DMS153 treated with DMSO at 0.1 percent for 48 hours (cell line): ENCODE results near the gene MGAT4C.
"Not testable (repeated sequence)": the region's sequence is repeated elsewhere in the genome, so short reads cannot be mapped to it uniquely, and the experiment has no call there.

Experiments
- DNase-seq: peaks from one replicate; lab custom pipeline; 2025; ENCODE audit not compliant: unreplicated experiment; lab: John Stamatoyannopoulos, UW

The MGAT4C gene

DNA sequence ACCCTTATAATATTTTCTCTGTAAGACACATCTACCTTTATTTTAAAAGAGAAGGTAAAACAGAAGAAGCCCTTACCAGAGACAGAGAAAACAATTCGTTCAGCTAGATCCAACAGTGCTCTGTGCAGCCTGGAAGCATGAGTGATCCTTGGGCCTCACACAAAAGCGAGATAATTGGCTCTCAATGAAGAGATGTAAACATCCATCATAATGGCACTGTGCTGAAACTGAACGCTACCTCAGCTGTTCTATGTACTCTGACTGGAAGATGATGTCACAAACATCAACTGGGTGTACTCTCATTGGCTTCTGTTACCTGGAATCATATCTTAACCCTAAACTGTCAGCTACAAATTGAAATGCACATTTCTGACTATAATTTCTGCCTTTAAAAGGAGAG, at the start of gene MGAT4C:
TSS of gene MGAT4C (minus strand) at position 229 of the 400 bp plus-strand sequence.
- DNase-seq, result peak; percentile 97

DNA sequence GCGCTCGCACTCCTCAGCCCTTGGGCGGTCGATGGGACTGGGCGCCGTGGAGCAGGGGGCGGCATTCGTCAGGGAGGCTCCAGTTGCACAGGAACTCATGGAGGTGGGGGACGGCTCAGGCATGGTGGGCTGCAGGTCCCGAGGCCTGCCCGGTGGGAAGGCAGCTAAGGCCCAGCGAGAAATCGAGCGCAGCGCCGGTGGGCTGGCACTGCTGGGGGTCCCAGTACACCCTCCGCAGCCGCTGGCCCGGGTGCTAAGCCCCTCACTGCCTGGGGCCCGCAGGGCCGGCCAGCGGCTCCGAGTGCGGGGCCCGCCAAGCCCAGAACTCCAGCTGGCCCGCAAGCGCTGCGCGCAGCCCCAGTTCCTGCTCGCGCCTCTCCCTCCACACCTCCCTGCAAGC, 40.2 kb upstream of the MGAT4C start:
- DNase-seq, result not testable (repeated sequence)

DNA sequence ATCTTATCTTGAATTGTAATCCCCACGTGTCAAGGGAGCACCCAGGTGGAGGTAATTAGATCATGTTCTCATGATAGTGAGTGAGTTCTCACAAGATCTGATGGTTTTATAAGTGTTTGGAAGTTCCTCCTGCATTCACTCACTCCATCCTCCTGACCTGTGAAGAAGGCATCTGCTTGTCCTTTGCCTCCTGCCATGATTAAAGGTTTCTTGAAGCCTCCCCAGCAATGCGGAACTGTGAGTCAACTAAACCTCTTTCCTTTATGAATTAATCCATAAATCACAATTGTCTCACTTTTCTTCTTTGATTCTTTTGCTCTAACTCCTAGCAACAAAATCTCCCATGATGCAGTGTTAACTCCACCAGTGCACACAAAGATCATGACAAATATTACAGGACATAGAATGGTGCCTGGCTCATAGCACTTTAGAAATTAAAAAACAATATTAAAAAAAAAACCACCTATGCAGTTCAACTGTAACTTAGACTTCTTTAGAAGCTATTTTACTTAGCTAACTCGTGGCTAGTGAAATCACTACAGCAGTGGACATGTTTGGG, 37.6 kb upstream of the MGAT4C start:
- no peak for DNase-seq

DNA sequence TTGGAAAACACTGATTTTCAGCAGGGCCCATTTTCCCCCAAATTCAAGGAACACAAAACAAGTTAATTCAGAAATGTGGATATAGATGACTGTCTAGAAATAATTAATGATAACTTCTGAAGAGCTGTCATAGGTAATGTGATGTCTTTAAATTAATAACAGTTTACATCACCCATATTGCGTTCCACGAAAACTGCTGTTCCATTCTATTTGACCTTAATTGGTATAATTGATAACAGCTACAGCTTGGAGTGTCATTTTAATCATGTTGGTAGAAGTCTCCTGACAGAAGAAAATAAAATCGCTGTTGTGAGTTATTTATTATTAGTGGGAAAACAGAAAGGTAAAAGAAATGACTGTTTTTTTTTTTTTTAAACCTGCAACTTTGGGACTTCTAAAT, 36.3 kb upstream of the MGAT4C start:
- DNase-seq, result no peak

DNA sequence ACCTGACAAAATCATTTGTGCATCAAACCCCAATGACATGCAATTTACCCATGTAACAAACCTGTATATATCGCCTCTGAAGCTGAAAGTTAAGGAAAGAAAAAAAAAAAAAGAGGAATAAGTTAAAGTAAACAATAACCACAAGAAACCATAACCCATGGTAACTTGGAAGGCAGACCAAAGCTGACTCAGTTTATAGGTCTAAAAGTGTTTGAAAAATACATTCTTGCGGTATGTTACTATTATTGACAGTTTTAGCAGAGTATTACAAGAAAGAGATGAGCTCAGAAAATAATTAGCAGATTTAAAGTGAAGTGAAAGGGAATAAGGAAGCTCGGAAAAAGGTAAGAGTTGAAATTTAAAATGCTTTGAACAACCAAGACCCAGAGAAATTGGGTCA, 34.4 kb upstream of the MGAT4C start:
- no peak for DNase-seq

DNA sequence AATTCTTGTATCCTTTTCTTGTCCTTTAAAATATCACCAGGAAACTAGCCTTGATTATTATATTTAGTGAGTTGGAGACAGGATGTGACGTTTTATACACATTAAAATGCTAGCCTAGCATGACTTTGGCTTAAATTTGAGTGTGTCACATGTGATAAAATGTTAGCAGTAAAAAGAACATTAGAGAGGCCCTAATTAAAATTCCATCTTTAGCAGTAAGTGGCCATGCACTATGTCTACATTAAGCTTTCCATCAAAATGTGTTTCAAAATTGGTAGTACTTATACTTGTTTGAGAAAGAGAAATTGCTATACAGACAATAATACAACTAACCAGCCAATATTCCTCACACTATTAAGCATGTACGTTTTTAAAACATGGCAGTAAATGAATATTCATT, 29.9 kb upstream of the MGAT4C start:
- no peak for DNase-seq

DNA sequence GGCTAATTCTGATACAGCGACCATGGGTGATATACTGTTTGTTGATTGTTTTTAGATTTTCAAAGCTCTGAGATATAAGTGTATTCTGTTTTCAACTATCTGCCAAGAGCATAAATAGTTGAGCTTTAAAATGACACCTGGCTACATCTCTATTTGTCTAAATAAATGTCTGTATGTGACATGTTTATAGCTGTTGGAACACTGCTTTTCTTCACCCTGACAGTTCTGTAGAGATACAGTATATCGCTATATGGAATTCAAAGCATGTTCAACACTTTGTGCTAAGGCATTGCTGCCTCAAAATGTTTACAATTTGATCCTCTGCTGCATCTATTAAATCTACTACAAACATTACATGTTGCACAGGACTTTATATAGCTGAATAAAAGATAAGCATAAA, 27.4 kb upstream of the MGAT4C start:
- DNase-seq, result no peak

DNA sequence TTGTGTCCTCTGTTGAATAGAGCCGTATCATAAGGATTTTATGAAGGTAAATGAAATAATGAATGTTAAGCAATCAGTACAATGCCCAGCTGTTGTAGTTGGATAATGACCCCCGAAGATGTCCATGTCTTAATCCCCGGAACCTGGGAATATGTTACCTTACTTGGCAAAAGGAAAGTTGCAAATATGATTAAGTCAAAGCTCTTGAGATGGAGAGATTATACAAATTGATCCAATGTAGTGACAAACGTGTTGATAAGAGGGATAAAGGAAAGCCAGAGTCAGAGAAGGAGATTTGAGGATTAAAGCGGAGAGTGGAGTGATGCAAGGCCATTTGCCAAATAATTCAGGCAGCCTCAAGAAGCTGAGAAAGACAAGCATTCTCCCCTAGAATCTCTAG, 19.2 kb upstream of the MGAT4C start:
- DNase-seq, result no peak

DNA sequence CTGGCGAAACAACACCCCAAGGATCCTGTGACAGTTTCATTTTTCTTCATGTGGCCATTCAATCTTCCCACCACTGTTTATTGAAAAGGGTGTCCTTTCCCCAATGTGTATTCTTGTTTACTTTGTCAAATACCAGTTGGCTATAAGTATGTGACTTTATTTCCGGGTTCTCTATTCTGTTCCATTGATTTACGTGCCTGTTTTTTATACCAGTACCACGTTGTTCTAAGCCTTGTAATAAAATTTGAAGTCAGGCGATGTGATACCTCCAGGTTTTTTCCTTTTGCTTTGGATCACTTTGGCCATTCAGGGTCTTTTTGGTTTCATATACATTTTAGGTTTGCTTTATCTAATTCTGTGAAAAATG, 9.1 kb upstream of the MGAT4C start:
- peak; percentile 57 for DNase-seq

DNA sequence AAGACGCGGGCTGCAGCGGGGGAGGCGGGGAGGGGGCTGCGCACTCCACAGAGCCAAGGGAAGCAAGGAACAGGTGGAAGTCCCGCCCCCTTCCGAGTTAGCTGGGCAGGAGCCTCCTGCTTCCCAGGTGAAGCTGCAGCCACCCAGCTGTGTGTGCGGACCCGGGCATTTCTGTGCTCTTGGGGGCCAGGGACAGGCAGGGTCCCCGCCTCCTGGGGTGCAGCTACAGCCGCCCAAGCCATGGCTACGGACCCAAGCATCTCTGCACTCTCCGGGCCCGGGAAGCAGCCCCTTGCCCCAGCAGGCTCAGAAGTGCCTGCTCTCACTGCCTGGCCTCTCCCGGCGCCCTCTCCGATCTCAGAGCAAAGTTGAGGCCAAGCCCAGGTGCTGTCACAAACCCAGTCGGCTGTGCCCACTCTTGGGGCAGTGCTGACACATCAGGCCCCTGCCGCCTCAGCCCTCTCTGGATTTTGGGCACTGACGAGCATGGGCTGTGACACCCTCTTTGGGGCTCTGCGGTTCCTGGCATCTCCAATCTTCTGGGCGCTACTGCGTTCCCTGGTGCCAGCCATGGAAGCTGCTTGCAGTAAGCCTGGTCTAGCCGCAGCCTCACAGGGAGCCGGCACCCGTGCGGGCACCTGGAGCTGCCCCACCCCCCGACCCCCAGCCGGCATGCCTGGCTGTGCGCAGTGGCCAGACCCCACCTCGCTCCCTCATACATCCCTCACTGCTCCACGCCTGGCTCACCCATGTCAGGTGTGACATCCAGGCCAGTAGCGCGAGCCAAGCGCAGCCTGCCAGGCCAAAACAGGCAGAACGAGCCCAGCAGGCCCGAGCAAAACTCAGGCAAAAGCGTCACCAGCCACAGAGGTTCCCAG, 8.5 kb upstream of the MGAT4C start:
- DNase-seq, result peak; percentile 44

DNA sequence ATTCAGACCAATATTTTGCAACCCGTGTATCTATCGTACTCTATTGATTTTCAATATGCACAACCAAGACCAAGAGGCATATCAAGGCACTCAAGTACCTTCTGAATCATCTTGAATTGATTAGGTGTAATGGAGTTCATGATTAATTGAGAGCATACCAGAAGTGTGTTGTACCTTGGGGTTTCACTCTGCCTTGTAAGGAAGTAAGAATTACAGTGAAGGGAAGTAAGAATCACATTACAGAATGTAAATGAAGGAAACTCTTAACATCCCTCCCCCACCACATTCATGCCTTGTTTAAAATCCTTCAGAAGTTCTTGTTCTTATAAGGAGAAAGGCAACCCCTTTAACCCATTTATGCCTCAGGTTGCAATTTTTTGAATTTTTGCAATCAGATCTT, 5.4 kb upstream of the MGAT4C start:
- no peak for DNase-seq

DNA sequence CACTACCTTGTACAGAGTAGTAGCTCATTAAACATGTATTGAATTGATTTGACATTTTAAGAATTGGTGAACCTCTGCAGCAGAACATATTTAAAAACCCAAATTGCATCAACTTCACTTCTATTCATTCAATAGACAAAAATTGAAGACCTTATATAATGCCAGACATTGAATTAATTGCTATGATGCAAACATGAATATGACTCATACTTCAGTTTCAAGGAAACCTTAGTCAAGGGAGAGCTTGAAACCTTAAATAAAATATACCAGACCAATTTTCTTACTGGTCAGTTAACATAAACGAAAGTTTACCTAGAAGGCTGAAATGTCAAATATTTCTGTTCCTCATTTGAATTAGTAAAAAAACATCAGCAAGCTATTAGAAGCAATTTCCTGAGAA, 5.0 kb upstream of the MGAT4C start:
- DNase-seq, result no peak

DNA sequence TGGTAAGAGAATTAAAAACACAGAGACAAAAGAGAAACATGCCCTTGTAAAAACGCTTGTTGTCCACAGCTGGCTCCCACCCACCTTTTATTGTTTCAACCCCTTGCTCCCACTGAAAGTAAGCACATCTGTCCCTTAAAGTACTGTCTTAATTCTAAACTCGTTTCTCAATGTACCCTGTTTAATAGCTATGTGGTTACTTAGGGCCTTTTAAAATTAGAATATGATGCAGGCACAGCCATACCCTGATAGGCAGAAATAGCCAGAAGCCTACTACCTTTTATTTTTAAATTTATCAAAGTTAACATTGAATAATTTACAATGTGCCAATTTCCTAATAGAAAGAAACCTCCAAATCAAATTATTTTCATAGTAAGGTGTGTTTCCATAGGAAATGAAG, 4.0 kb upstream of the MGAT4C start:
- no peak for DNase-seq

DNA sequence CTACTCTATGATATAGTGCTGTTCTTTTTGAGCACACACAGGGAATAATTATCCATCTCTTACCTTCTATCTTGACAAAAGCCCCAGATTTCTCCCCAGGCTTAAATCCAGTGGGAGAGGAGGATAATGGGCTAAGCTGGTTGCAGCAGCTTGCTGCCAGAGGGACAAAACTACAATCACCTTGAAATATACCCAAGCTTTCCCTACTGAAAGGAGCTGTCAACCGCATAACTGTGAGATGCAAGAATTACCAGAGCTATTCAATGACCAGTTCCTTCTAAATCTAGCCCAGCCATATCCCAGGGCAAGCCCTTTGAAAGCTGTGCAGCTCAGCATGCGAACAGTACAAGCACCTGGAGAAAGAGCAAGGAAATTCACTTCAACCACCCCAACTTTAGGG, 943 bp upstream of the MGAT4C start:
- DNase-seq, result no peak

DNA sequence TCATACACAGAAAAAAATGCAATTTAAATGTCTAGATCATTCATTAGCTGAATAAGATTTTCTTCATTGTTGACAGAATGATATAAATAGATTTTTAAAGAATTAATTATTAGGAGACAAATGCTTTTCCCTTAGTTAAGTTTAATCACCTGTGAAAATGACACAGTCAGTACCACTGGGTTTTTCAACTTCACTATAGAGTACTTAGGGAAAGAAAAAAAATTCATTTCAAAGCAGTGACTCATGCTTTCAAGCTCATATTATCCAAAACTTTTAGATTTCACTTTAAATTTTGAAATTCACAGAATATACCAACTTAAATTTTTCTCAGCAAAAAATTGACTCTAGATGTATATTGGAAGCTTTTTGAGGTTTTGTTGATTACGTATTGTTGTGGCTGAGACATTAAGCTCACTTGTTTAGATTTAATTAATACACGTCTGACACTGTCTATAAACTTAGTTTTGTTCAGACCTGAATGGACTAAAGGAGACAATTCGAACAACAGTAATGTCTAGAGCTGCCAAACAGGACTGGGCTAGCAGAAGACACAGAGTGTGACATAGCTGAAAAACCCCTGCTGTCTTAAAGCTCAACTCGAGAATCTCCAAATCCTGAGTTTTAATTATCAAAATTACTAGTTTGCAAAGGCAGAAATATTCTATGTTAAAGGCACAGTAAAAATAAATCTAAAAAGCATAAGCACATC, 1.6 kb downstream of the MGAT4C start:
- no peak for DNase-seq

DNA sequence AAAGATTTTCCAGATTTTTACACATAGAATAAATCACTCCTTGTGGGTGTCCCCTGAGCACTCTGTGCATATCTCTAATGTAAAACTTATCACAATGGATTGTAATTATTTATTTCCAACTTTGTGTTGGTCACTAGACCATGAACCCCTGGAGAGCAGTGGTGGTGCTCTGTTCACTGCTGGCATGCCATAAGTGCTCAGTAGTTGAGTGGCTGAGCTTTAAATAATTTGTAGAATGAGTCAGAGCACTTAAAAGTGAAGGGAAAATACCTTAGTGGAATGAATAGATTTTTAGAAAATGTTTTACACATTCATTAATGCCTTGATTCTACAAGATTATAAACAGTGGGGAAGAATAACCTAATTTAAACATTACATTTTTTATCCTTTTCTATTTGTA, 6.3 kb downstream of the MGAT4C start:
- no peak for DNase-seq

DNA sequence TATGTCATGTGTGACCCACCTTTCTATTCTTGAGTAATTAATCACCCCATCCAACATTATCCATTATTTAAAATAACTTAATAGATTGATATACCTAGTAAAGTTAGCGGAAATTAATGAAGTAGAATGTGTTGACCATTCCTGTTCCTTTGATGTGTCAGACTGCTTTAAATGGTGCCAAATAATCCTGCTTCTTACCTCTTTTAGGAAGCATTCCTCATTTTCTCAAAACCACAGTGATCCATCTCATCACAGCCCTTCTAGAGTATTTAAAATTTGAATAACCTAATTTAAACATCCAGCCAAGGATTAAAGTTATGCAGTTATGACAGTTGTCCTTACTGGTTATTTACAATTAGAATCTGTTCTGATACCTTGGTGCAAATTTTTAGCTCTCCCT, 6.9 kb downstream of the MGAT4C start:
- DNase-seq, result no peak

DNA sequence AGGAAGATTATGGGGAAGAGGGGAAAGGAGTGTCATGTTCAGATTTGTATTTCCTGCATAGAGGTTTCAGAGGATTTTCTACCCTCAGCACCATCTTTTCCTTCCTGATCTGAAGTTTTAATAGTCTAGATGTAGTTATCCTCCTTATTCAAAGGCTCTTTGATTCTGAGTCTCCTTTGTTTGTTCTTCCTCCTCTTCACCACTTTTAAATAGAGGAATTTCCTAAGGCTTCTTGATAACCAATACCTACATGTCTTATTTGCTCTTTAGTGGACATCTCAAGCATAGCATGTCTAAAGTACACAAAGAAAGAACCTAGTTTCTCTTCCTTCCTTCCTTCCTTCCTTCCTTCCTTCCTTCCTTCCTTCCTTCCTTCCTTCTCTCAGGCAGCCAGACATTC, 8.3 kb downstream of the MGAT4C start:
- no peak for DNase-seq

DNA sequence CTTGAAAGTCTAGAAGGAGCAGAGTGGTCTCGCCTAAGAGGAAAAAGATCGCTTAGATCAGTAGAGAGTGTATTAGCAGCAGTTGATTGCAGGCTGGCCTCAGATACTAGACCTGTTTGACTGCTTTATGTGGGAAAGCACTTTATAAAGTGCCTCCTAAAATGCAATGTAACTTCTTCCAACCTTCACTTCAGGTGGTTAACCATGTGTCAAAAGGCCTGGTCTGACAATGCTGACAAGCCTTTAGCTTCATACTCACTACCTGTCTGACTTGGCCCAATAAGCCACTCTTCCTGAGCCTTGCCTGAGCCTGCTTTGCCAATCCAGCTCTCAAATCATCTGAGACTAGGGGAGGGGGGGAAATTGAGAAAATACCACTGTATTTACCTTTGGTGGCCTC, 14.6 kb downstream of the MGAT4C start:
- no peak for DNase-seq

DNA sequence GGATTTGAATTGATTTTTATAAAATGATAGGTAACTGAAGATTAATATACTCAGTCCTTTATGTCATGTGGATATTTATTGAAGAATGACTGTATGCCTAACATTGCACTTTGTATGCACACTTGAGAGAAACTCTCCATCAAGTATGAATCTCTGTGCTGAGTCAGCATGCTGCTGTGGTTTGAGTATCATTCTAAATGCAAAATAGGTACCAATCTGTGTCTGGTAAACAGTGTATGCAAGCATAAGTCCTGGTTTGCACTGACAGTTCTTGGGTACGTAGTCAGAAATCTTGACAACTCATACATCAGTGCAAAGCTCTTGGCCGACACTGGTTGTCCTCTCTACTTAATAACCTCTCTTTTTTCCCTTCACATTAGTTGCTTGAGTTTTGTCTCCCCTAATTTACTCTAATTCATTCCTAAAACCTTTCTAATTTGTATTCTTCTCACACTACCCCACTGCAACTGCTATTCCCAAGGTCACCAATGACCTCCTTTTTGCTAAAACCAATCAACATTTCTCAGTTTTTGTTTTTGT, 21.8 kb downstream of the MGAT4C start:
- DNase-seq, result no peak

DNA sequence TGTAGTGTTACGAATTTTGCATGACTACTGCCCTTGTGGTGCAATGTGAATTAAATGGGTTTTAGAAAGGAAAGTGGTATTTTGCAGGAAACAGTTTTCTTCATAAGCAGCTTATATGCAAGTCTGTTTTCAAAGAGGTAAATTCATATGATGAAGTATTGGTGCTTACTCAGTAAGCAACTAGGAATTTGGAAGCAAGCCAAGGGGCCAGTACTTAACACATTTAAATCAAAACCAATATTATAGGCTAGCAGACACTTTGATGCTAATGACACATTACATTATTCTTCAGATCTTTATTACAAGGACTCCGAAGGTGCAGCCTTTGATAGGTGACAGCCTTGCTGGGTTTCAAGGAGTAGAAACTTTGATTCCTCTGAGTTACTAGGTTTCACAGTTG, 23.1 kb downstream of the MGAT4C start:
- peak; percentile 25 for DNase-seq

DNA sequence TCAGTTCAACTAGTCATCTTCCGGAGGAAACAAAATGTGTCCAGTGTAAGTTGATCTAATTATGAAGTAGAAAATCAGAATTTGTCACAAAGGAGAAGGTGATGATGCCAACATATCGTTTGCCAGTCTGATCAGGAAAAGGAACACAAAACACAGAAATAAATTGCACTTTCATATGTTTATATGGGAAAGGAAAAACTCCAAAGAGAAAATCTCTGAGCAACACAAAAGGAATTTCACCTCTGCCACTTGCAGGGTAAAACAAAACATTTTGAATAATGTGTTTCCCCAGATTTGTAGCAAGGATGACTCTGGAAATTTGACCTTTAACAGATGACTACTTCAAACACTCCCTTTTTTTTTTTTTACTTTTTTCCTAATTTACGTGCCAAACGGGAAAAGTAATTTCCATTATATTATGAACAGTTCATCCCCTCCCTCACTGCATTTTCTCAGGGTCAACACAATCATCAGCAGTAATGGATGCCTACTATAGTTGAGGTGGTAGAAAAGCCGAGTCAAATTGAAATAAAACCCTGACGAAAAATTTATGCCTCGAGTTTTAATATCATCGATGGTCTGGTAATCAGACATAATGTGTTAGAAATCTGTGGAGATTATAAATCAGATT, 25.6 kb downstream of the MGAT4C start:
- no peak for DNase-seq
